B cell (primary cell): ENCODE data around the gene BEX4. TPM values are rescaled to one million over a fixed set of nuclear protein-coding genes. Genes with fewer than 3 reads are reported as not detected.

Source experiments
- ATAC-seq: fragments of 200-7000 bp; cut with Tn5 transposase; one replicate; pipeline ENCODE4 v1.10.0; 2021; ENCODE audit warnings: low read depth, mild to moderate bottlenecking, moderate number of reproducible peaks, moderate library complexity
- CTCF ChIA-PET: fragments of 350-600 bp; sonication (Branson Sonifier 250); formaldehyde crosslinking; loops from one replicate; lab custom pipeline; 2021; ENCODE audit warnings: antibody characterized with exemption, inconsistent platforms; lab: Charles Lee
- POLR2A ChIA-PET: fragments of 350-600 bp; sonication (Branson Sonifier 250); formaldehyde crosslinking; loops from one replicate; lab custom pipeline; 2021; ENCODE audit warnings: antibody characterized with exemption; lab: Charles Lee
- DNase-seq: peaks from one replicate; pipeline ENCODE4 v3.0.0; 2013
- H2AFZ ChIP-seq: 2 replicates; pipeline ENCODE4 v1.6.1; 2012; ENCODE audit warnings: mild to moderate bottlenecking, low read depth, low read length; ENCODE audit not compliant: insufficient read depth, poor library complexity, severe bottlenecking
- H3K27ac ChIP-seq, 2 donors: 1 replicate in 1 of 2; 2 replicates in 1 of 2; pipeline ENCODE4 v1.5.1; 2012 to 2013; ENCODE audit warnings: low read length in 2 of 2, mild to moderate bottlenecking in 2 of 2, moderate library complexity in 1 of 2
- H3K27me3 ChIP-seq, 4 experiments: fragments of 200-600 bp in 1 of 4; sonication (generic) in 1 of 4; replicated peaks in 1 of 4; 1 replicate in 2 of 4; 2 replicates in 2 of 4; pipeline versions ENCODE4 v1.6.1 to v1.7.0; 2013 to 2016; ENCODE audit warnings: low read length in 3 of 4, mild to moderate bottlenecking in 2 of 4, mixed read lengths in 1 of 4, moderate library complexity in 1 of 4; ENCODE audit not compliant: insufficient read depth in 4 of 4, control insufficient read depth in 3 of 4; ENCODE audit errors: control extremely low read depth in 1 of 4
- H3K36me3 ChIP-seq, 2 experiments: replicated peaks in 1 of 2; 1 replicate in 1 of 2; 2 replicates in 1 of 2; pipeline versions ENCODE4 v1.6.1 to v1.7.1; 2013; ENCODE audit warnings: low read length in 1 of 2; ENCODE audit not compliant: insufficient read depth in 2 of 2, control insufficient read depth in 1 of 2; ENCODE audit errors: control extremely low read depth in 1 of 2, extremely low read depth in 1 of 2
- H3K4me1 ChIP-seq, 2 donors: fragments of 200-600 bp in 1 of 2; sonication (generic) in 1 of 2; 1 replicate in 1 of 2; 2 replicates in 1 of 2; pipeline versions ENCODE4 v1.5.1 to v1.6.1; 2013 to 2017; ENCODE audit warnings: low read length in 2 of 2; ENCODE audit not compliant: control insufficient read depth in 2 of 2, insufficient read depth in 2 of 2
- H3K4me2 ChIP-seq: replicated peaks from 2 replicates; pipeline ENCODE3; 2012; ENCODE audit warnings: mild to moderate bottlenecking, low read depth, low read length; ENCODE audit not compliant: poor library complexity, severe bottlenecking
- H3K4me3 ChIP-seq, 5 experiments: fragments of 200-600 bp in 1 of 5; sonication (generic) in 1 of 5; 1 replicate in 3 of 5; 2 replicates in 2 of 5; pipeline versions ENCODE4 v1.5.1 to v1.7.0; 2011 to 2016; ENCODE audit warnings: low read length in 4 of 5, mild to moderate bottlenecking in 4 of 5, low read depth in 2 of 5, control low read depth in 1 of 5, moderate library complexity in 1 of 5; ENCODE audit not compliant: insufficient read depth in 1 of 5; ENCODE audit errors: control extremely low read depth in 1 of 5, extremely low read depth in 1 of 5
- H3K79me2 ChIP-seq: fragments of 200-600 bp; sonication (generic); one replicate; pipeline ENCODE4 v1.6.0; 2016; ENCODE audit warnings: low read length; ENCODE audit not compliant: control insufficient read depth, insufficient read depth
- H3K9ac ChIP-seq: fragments of 200-600 bp; sonication (generic); 2 replicates; pipeline ENCODE4 v1.6.1; 2017; ENCODE audit warnings: mild to moderate bottlenecking, low read length, moderate library complexity
- H3K9me3 ChIP-seq, 3 donors: one replicate each; pipeline versions ENCODE4 v1.6.1 to v1.7.1; 2013; ENCODE audit warnings: low read length in 2 of 3; ENCODE audit not compliant: control insufficient read depth in 2 of 3, insufficient read depth in 1 of 3; ENCODE audit errors: control extremely low read depth in 1 of 3
- H4K20me1 ChIP-seq: 2 replicates; pipeline ENCODE4 v1.6.0; 2012; ENCODE audit warnings: mild to moderate bottlenecking, low read length; ENCODE audit not compliant: insufficient read depth, control insufficient read depth, poor library complexity, severe bottlenecking
- H3K27ac Mint-ChIP-seq: one replicate; pipeline ENCODE4 v1.8.0; 2021; ENCODE audit warnings: mixed read lengths
- H3K27me3 Mint-ChIP-seq: one replicate; pipeline ENCODE4 v1.8.0; 2021; ENCODE audit warnings: mixed read lengths
- H3K4me1 Mint-ChIP-seq: one replicate; pipeline ENCODE4 v1.8.0; 2021; ENCODE audit warnings: mixed read lengths
- H3K4me3 Mint-ChIP-seq: one replicate; pipeline ENCODE4 v1.8.0; 2021; ENCODE audit warnings: mixed read lengths
- H3K9me3 Mint-ChIP-seq: one replicate; pipeline ENCODE4 v1.8.0; 2022; ENCODE audit warnings: mixed read lengths; ENCODE audit not compliant: insufficient read depth
- EZH2 ChIP-seq: IDR thresholded peaks from 2 replicates; pipeline ENCODE4 v1.6.1; 2012; ENCODE audit warnings: borderline replicate concordance, low read depth, mild to moderate bottlenecking, moderate library complexity, low read length; ENCODE audit not compliant: insufficient read depth, poor library complexity, severe bottlenecking
- WGBS: methylation state at CpG from one replicate; pipeline ENCODE4 v1.1.5; 2013; ENCODE audit warnings: missing lambda C conversion rate; ENCODE audit not compliant: insufficient coverage; 5-methylcytosine and 5-hydroxymethylcytosine counted together
- intact Hi-C: fragments of 100-400 bp; cut with micrococcal nuclease; formaldehyde crosslinking; loops from one replicate; pipeline ENCODE4 v1.10.0; 2022
- polyA plus RNA-seq: library from polyadenylated mRNA; depleted of rRNA; stranded (reverse); fragments of >200 nt; gene quantifications from 2 replicates; pipeline ENCODE4 v1.2.3, GENCODE V29; 2012
- total RNA-seq, 2 donors: library from RNA; stranded (reverse); fragments of 120-200 nt in 1 of 2; gene quantifications; 1 replicate in 1 of 2; 2 replicates in 1 of 2; pipeline versions ENCODE4 v1.2.3 to v1.2.4, GENCODE V29; 2013 to 2022
- TF ChIP-seq, protein P1 (sequence below): fragments of 200-600 bp; IDR thresholded peaks from one replicate; pipeline ENCODE4 v1.8.0; 2022; ENCODE audit warnings: antibody characterized with exemption, mild to moderate bottlenecking

Gene BEX4
- total and polyA plus RNA-seq, 2 donors (not counting 1 experiment from before 2014, with no cell fraction given) = 19.8 to 32.1 TPM

DNA sequence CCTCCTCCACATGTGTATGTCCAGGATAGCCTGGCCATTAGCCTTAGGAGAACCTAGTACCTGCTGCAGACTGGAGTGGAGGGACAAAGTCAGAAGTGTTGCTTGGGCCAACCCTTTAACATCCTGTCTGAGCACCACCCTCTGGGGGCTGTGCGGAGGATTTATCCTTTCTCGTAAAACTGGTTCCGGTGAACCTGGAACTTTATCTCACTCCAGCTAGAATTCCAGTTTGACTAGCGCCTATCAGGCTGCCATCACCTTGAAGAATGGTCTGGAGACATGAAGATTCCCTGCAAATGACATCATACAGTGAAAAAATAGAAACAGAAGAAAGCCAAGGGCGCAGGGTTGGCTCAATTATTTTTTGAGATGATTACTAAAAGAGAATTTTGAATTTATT, 36.1 kb downstream of the BEX4 start:
- no CpG with 5 or more reads among the region's 5 CpGs for WGBS
- TF ChIP-seq, protein P1, sequence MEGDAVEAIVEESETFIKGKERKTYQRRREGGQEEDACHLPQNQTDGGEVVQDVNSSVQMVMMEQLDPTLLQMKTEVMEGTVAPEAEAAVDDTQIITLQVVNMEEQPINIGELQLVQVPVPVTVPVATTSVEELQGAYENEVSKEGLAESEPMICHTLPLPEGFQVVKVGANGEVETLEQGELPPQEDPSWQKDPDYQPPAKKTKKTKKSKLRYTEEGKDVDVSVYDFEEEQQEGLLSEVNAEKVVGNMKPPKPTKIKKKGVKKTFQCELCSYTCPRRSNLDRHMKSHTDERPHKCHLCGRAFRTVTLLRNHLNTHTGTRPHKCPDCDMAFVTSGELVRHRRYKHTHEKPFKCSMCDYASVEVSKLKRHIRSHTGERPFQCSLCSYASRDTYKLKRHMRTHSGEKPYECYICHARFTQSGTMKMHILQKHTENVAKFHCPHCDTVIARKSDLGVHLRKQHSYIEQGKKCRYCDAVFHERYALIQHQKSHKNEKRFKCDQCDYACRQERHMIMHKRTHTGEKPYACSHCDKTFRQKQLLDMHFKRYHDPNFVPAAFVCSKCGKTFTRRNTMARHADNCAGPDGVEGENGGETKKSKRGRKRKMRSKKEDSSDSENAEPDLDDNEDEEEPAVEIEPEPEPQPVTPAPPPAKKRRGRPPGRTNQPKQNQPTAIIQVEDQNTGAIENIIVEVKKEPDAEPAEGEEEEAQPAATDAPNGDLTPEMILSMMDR = no peak
- TF ChIP-seq EZH2 = no peak

DNA sequence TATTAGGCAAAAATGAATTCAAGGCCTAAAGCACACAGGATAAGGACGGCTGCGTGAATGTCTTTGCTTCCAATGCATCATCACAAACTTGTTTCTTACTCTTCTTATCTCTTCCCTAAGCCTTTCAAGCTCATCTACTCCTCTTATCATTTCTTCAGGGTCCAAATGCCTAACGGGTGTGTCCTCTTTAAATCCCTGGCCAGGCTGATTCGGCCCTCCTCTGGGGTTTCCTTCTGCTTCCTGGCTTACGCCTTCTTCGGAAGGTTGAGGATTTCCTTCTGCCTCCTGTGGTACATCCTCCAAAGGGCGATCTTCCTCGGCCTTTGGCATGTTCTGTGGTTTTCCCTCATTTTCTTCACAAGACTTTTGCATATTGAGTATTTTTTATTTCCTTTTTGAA, 38.7 kb downstream of the BEX4 start:
- ChIA-PET CTCF (interaction anchor here (0.9 kb wide), 1 partner anchor 302 kb away, joined by 3 read pairs; no protein-coding TSS in a partner anchor), POLR2A (no interaction called here)
- Mint-ChIP-seq H3K27ac (no peak overlapping the region), H3K27me3 (no peaks in the 10 kb centered on the region), H3K4me1 (peaks cover 20% of the 10 kb centered on the region), H3K4me3 (no peak overlapping the region), H3K9me3 (no peaks in the 10 kb centered on the region)
- no peak for TF ChIP-seq EZH2
- TF ChIP-seq, protein P1 = no peak
- Histone ChIP-seq H4K20me1 (no peaks in the 10 kb centered on the region), H3K79me2 (peaks cover 4% of the 10 kb centered on the region), H2AFZ (peak overlapping the region; percentile 82), H3K9me3 (no peaks in the 10 kb centered on the region), H3K36me3 (no peaks in the 10 kb centered on the region), H3K27ac (peak overlapping the region in 1 of 2 donors; percentile 61), H3K9ac (peak overlapping the region; percentile 64), H3K4me1 (peaks cover 3 to 14% of the 10 kb centered on the region in 2 donors), H3K27me3 (no peaks in the 10 kb centered on the region), H3K4me2 (peak overlapping the region; percentile 64), H3K4me3 (peak overlapping the region in 1 of 5 experiments; percentile 73)
- 59% methylated on average over 4 of the region's 8 CpGs for WGBS
- intact Hi-C loops = loop anchor here (2.0 kb wide), 2 partner anchors 39 to 57 kb away; partner anchors contain the start of genes BEX2 and BEX4
- DNase-seq (no peak), ATAC-seq (no peak)

More for the DNA sequence above, 36.1 kb downstream of the BEX4 start:
- ATAC-seq (no peak), DNase-seq (no peak)
- CTCF ChIA-PET = no interaction called here
- Histone ChIP-seq H3K27ac (no peak overlapping the region), H3K9ac (no peak overlapping the region), H3K79me2 (peaks cover 4% of the 10 kb centered on the region), H3K27me3 (no peaks in the 10 kb centered on the region), H3K4me1 (peaks cover 3 to 14% of the 10 kb centered on the region in 2 donors), H3K36me3 (no peaks in the 10 kb centered on the region), H2AFZ (no peak overlapping the region), H3K9me3 (no peaks in the 10 kb centered on the region), H4K20me1 (no peaks in the 10 kb centered on the region), H3K4me3 (no peak overlapping the region), H3K4me2 (no peak overlapping the region)
- H3K27me3 Mint-ChIP-seq = peaks cover 4% of the 10 kb centered on the region
- H3K4me3 Mint-ChIP-seq = no peak overlapping the region
- peaks cover 20% of the 10 kb centered on the region for H3K4me1 Mint-ChIP-seq
- no peaks in the 10 kb centered on the region for H3K9me3 Mint-ChIP-seq
- H3K27ac Mint-ChIP-seq = no peak overlapping the region
- intact Hi-C loops = no loop called here
- POLR2A ChIA-PET = no interaction called here
